PFSK-1 (cell line): Measurements from ENCODE around the gene TTBK2.

ENCODE experiments used
- FOXP2 ChIP-seq: optimal IDR thresholded peaks from 2 replicates; pipeline ENCODE3; 2011; ENCODE audit warnings: borderline replicate concordance, control low read depth, inconsistent platforms; ENCODE audit not compliant: insufficient read depth; ENCODE audit errors: extremely low read length, extremely low read depth
- POLR2AphosphoS5 ChIP-seq: IDR thresholded peaks from 2 replicates; pipeline ENCODE4 v1.6.1; 2012; ENCODE audit warnings: low read depth, mild to moderate bottlenecking, control low read depth, low read length, moderate library complexity
- SIN3A ChIP-seq: IDR thresholded peaks from 2 replicates; pipeline ENCODE4 v1.6.1; 2012; ENCODE audit warnings: mild to moderate bottlenecking, low read length, moderate library complexity, borderline replicate concordance; ENCODE audit not compliant: insufficient read depth
- TAF1 ChIP-seq: IDR thresholded peaks from 2 replicates; pipeline ENCODE4 v1.6.1; 2012; ENCODE audit warnings: low read length, control low read depth, borderline replicate concordance; ENCODE audit not compliant: insufficient read depth
- TF ChIP-seq, protein P1 (sequence below), 2 experiments: IDR thresholded peaks; 2 replicates each; pipeline versions ENCODE4 v1.6.1 to v1.8.0; 2011 to 2012; ENCODE audit warnings: low read depth in 2 of 2, low read length in 2 of 2, control low read depth in 1 of 2, inconsistent platforms in 1 of 2, mild to moderate bottlenecking in 1 of 2, moderate library complexity in 1 of 2; ENCODE audit not compliant: insufficient read depth in 1 of 2

Gene TTBK2

DNA sequence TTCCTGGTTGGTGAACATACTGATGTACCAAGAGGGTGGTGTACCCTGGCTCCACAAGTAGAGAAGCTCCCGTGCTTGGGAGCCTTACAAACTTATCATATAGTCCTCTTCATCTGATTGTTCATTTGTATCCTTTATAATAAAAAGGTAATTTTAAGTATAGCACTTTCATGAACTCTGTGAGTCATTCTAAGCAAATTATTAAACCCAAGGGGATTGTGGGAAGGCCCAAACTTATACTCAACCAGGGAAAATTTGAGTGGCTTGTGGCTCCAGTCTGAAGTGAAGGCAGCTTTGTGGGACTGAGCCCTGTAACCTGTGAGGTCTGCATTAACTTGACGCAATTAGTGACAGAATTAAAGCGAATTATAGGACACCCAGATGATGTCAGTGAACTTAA is 29.0 kb downstream of the TTBK2 start:
- no peak for TF ChIP-seq SIN3A
- no peak for TF ChIP-seq POLR2AphosphoS5
- TF ChIP-seq FOXP2 = no peak
- TF ChIP-seq, protein P1, sequence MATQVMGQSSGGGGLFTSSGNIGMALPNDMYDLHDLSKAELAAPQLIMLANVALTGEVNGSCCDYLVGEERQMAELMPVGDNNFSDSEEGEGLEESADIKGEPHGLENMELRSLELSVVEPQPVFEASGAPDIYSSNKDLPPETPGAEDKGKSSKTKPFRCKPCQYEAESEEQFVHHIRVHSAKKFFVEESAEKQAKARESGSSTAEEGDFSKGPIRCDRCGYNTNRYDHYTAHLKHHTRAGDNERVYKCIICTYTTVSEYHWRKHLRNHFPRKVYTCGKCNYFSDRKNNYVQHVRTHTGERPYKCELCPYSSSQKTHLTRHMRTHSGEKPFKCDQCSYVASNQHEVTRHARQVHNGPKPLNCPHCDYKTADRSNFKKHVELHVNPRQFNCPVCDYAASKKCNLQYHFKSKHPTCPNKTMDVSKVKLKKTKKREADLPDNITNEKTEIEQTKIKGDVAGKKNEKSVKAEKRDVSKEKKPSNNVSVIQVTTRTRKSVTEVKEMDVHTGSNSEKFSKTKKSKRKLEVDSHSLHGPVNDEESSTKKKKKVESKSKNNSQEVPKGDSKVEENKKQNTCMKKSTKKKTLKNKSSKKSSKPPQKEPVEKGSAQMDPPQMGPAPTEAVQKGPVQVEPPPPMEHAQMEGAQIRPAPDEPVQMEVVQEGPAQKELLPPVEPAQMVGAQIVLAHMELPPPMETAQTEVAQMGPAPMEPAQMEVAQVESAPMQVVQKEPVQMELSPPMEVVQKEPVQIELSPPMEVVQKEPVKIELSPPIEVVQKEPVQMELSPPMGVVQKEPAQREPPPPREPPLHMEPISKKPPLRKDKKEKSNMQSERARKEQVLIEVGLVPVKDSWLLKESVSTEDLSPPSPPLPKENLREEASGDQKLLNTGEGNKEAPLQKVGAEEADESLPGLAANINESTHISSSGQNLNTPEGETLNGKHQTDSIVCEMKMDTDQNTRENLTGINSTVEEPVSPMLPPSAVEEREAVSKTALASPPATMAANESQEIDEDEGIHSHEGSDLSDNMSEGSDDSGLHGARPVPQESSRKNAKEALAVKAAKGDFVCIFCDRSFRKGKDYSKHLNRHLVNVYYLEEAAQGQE (IDR thresholded peaks at IDR 0.05; ENCODE audit: insufficient read depth in 1 of 2, low read depth in 2 of 2, low read length in 2 of 2) = no peak
- no peak for TF ChIP-seq TAF1

DNA sequence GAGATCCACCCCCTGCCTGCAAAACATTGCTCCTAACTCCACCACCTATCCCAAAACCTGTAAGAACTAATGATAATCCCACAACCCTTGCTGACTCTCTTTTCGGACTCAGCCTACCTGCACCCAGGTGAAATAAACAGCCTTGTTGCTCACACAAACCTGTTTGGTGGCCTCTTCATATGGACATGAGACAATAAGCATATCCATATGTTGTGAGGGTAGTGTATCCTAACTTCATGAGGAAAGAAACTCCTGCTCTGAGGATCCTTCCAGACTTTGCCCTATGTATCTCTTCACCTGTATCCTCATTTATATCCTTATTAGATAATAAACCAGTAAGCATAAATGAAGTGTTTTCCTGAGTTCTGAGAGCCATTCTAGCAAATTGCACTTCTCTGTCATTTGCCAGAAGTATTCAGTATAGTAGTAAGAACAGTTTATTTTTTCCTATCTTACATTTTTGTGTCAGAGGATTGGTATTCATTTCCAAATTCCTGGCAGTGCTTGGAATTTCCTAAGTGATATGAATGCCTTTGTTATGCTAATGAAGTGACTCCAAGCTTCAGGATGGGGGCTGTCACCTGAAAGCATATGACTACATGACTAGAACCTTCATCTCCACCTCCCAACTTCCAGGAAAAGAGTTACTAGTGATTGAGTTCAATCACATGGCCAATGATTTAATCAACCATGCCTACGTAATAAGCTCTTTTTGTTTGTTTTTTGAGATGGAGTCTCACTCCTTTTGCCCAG is 30.2 kb downstream of the TTBK2 start:
- TF ChIP-seq POLR2AphosphoS5 = no peak
- TF ChIP-seq FOXP2 = no peak
- no peak for TF ChIP-seq SIN3A

DNA sequence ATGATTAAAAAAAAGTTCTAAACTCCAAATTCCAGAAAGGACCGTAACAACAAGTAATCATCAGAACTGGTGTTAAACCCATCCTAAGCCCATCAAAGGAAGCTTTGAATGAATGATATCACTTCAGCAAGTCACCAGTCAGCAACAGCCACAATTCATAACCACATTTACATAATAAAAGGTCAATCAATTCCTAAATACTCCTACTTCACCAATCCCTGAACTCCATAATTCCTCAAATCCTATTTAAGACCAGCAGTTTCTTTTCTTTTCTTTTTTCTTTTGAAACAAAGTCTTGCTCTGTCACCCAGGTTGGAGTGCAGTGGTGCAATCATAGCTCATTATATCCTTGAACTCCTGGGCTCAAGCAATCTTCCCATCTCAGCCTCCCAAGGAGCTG is 40.5 kb downstream of the TTBK2 start:
- TF ChIP-seq SIN3A (no peak), FOXP2 (no peak), POLR2AphosphoS5 (no peak), TAF1 (no peak)
- TF ChIP-seq, protein P1 (IDR thresholded peaks at IDR 0.05; ENCODE audit: insufficient read depth in 1 of 2, low read depth in 2 of 2, low read length in 2 of 2) = no peak

DNA sequence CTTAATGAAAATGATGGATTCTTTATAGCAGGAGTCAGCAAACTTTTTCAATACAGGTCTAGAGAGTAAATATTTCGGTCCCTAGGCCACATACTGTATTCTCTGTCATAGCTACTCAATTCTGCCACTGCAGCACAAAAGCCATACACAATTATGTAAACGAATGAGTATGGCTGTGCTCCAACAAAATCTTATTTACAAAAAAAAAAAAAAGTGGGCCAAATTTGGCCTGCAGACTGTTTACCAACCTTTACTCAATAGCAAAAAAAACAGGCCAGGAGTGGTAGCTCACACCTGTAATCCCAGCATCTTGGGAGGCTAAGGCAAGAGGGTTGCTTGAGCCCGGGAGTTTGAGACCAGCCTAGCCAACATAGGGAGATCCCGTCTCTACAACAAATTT is 41.1 kb downstream of the TTBK2 start:
- TF ChIP-seq POLR2AphosphoS5 (no peak), FOXP2 (no peak), SIN3A (no peak), TAF1 (no peak)
- TF ChIP-seq, protein P1 (IDR thresholded peaks at IDR 0.05; ENCODE audit: insufficient read depth in 1 of 2, low read depth in 2 of 2, low read length in 2 of 2) = no peak

DNA sequence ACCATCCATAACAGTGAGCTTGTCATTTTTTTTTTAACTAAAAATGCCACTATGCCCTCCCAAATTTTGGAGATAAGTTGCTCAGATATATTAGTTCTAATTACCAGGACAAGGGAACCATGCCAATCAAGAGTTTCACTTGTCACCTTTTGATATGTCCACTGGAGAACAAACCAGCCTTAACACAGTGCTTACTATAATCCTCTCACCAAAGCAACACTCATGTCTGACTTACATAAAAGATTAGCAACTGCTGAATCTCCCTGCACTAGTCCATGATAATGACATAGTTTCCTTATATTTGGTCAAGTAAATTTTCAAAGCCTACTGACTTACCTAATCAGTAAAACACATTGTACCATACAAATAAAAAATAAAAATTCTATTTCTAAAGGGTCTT is 44.4 kb downstream of the TTBK2 start:
- TF ChIP-seq SIN3A (no peak), TAF1 (no peak), POLR2AphosphoS5 (no peak), FOXP2 (no peak)
- TF ChIP-seq, protein P1 (IDR thresholded peaks at IDR 0.05; ENCODE audit: insufficient read depth in 1 of 2, low read depth in 2 of 2, low read length in 2 of 2) = no peak
